Subcutaneous abdominal adipose tissue (tissue), 5 donors: ENCODE data around the gene CYGB.
A peak's percentile ranks its signal among the peaks of the same experiment; 100 is the strongest.

Experiments
- H3K27ac ChIP-seq: one replicate; pipeline ENCODE4 v1.7.0; 2013; ENCODE audit warnings: low read depth, mild to moderate bottlenecking, inconsistent platforms, low read length, moderate library complexity
- H3K27me3 ChIP-seq, 5 donors: one replicate each; pipeline ENCODE4 v1.7.0; 2013; ENCODE audit warnings: low read length in 5 of 5, inconsistent platforms in 1 of 5; ENCODE audit not compliant: control insufficient read depth in 5 of 5, insufficient read depth in 4 of 5
- H3K36me3 ChIP-seq, 5 donors: one replicate each; pipeline ENCODE4 v1.7.0; 2013; ENCODE audit warnings: low read length in 5 of 5; ENCODE audit not compliant: control insufficient read depth in 5 of 5, insufficient read depth in 5 of 5
- H3K4me1 ChIP-seq, 5 donors: one replicate each; pipeline ENCODE4 v1.7.0; 2013; ENCODE audit warnings: low read length in 5 of 5, mild to moderate bottlenecking in 3 of 5, moderate library complexity in 1 of 5; ENCODE audit not compliant: control insufficient read depth in 5 of 5, insufficient read depth in 5 of 5
- H3K4me3 ChIP-seq, 5 donors: one replicate each; pipeline ENCODE4 v1.7.0; 2013; ENCODE audit warnings: low read length in 5 of 5, low read depth in 1 of 5
- H3K9ac ChIP-seq, 5 donors: one replicate each; pipeline ENCODE4 v1.7.0; 2013; ENCODE audit warnings: low read length in 5 of 5, mild to moderate bottlenecking in 4 of 5, moderate library complexity in 3 of 5
- H3K9me3 ChIP-seq, 5 donors: one replicate each; pipeline ENCODE4 v1.7.0; 2013; ENCODE audit warnings: low read length in 5 of 5; ENCODE audit not compliant: control insufficient read depth in 5 of 5
- donor health status: healthy.
- donor health status: healthy.
- donor health status: healthy.
- donor health status: healthy.
- donor health status: healthy.

The CYGB gene

GRCh38 chr17:76537578-76538280 is at the start of gene CYGB:
TSS of gene CYGB (minus strand) at chr17:76537709. CDS start at chr17:76537542, 167 bp downstream.
- peak within 1 kb of the TSS; percentile 52 to 67 (median 59) for H3K4me3 ChIP-seq
- peak within 1 kb of the TSS; percentile 57 for H3K27ac ChIP-seq
- H3K4me1 ChIP-seq: peaks cover 9 to 66% (median 60%) of the 10 kb centered on the region in 5 donors
- H3K27me3 ChIP-seq: peaks cover 0 to 4% (median 0%) of the 10 kb centered on the region in 5 donors
- peaks cover 0 to 3% (median 0%) of the 10 kb centered on the region in 5 donors for H3K36me3 ChIP-seq
- H3K9me3 ChIP-seq: no peaks in the 10 kb centered on the region
- H3K9ac ChIP-seq: peak within 1 kb of the TSS in 4 of 5 donors; percentile 51 to 78 (median 58)

GRCh38 chr17:76586741-76587487 is 49.4 kb upstream of the CYGB start:
- Histone ChIP-seq H3K9me3 (no peaks in the 10 kb centered on the region), H3K27ac (no peak overlapping the region), H3K4me1 (peaks cover 0 to 23% (median 14%) of the 10 kb centered on the region in 5 donors), H3K4me3 (no peak overlapping the region), H3K9ac (no peak overlapping the region), H3K27me3 (peaks cover 0 to 8% (median 4%) of the 10 kb centered on the region in 5 donors), H3K36me3 (no peaks in the 10 kb centered on the region)

- Histone ChIP-seq H3K27me3 (peaks cover 0 to 8% (median 4%) of the 10 kb centered on the region in 5 donors), H3K36me3 (no peaks in the 10 kb centered on the region), H3K9ac (peak within 1 kb of the TSS in 4 of 5 donors; percentile 64 to 78 (median 73)), H3K9me3 (no peaks in the 10 kb centered on the region), H3K27ac (no peak within 1 kb of the TSS), H3K4me3 (peak within 1 kb of the TSS; percentile 56 to 75 (median 70)), H3K4me1 (peaks cover 0 to 23% (median 14%) of the 10 kb centered on the region in 5 donors)
Measured at GRCh38 chr17:76585649-76586593, 48.4 kb upstream of the CYGB start, which contains the start of gene ST6GALNAC2. TSS of gene ST6GALNAC2 (minus strand) at chr17:76585860. CDS start at chr17:76585808, 52 bp downstream.

GRCh38 chr17:76585033-76585648 is 47.6 kb upstream of the CYGB start:
- peak overlapping the region in 4 of 5 donors; percentile 64 to 78 (median 73) for H3K9ac ChIP-seq
- H3K9me3 ChIP-seq: no peaks in the 10 kb centered on the region
- H3K4me3 ChIP-seq: peak overlapping the region; percentile 56 to 75 (median 70)
- H3K27me3 ChIP-seq: peaks cover 0 to 8% (median 4%) of the 10 kb centered on the region in 5 donors
- H3K36me3 ChIP-seq: no peaks in the 10 kb centered on the region
- H3K27ac ChIP-seq: no peak overlapping the region
- peaks cover 0 to 23% (median 14%) of the 10 kb centered on the region in 5 donors for H3K4me1 ChIP-seq

GRCh38 chr17:76584427-76585032 is 47.0 kb upstream of the CYGB start:
- Histone ChIP-seq H3K4me1 (peaks cover 0 to 23% (median 14%) of the 10 kb centered on the region in 5 donors), H3K27ac (no peak overlapping the region), H3K9ac (peak overlapping the region in 3 of 5 donors; percentile 73 to 78 (median 73))

GRCh38 chr17:76582660-76583059 is 45.2 kb upstream of the CYGB start:
- Histone ChIP-seq H3K36me3 (no peaks in the 10 kb centered on the region), H3K4me1 (peaks cover 0 to 23% (median 14%) of the 10 kb centered on the region in 5 donors), H3K4me3 (no peak overlapping the region), H3K27ac (no peak overlapping the region), H3K9ac (no peak overlapping the region), H3K9me3 (no peaks in the 10 kb centered on the region), H3K27me3 (peaks cover 0 to 8% (median 4%) of the 10 kb centered on the region in 5 donors)

More at GRCh38 chr17:76584427-76585032, 47.0 kb upstream of the CYGB start:
- Histone ChIP-seq H3K36me3 (no peaks in the 10 kb centered on the region), H3K27me3 (peaks cover 0 to 8% (median 4%) of the 10 kb centered on the region in 5 donors), H3K4me3 (peak overlapping the region; percentile 56 to 75 (median 70)), H3K9me3 (no peaks in the 10 kb centered on the region)

GRCh38 chr17:76581515-76581914 is 44.0 kb upstream of the CYGB start:
- peaks cover 0 to 21% (median 12%) of the 10 kb centered on the region in 5 donors for H3K4me1 ChIP-seq

GRCh38 chr17:76579281-76579680 is 41.8 kb upstream of the CYGB start:
- no peaks in the 10 kb centered on the region for H3K9me3 ChIP-seq
- no peak overlapping the region for H3K27ac ChIP-seq

More at GRCh38 chr17:76581515-76581914, 44.0 kb upstream of the CYGB start:
- Histone ChIP-seq H3K36me3 (no peaks in the 10 kb centered on the region), H3K9me3 (no peaks in the 10 kb centered on the region), H3K4me3 (no peak overlapping the region), H3K27me3 (no peaks in the 10 kb centered on the region), H3K9ac (no peak overlapping the region), H3K27ac (no peak overlapping the region)

GRCh38 chr17:76578376-76578775 is 40.9 kb upstream of the CYGB start:
- Histone ChIP-seq H3K27me3 (no peaks in the 10 kb centered on the region), H3K4me3 (no peak overlapping the region), H3K9ac (no peak overlapping the region), H3K27ac (no peak overlapping the region), H3K4me1 (no peaks in the 10 kb centered on the region), H3K9me3 (no peaks in the 10 kb centered on the region), H3K36me3 (no peaks in the 10 kb centered on the region)

More at GRCh38 chr17:76579281-76579680, 41.8 kb upstream of the CYGB start:
- Histone ChIP-seq H3K4me3 (no peak overlapping the region), H3K9ac (no peak overlapping the region), H3K4me1 (no peaks in the 10 kb centered on the region), H3K36me3 (no peaks in the 10 kb centered on the region), H3K27me3 (no peaks in the 10 kb centered on the region)
